Activated CD8-positive, alpha-beta memory T cell treated with anti-CD3 and anti-CD28 coated beads for 24 hours (primary cell): ENCODE measurements around the gene ENTPD5.
"Not testable (repeated sequence)": the region's sequence is repeated elsewhere in the genome, so short reads cannot be mapped to it uniquely, and the experiment has no call there.

ENCODE experiments used
- DNase-seq: peaks from one replicate; pipeline ENCODE4 v3.0.0-alpha.2; 2020

The ENTPD5 gene

GRCh38 chr14:74018586-74019407 lies at the start of gene ENTPD5, which contains the start of gene BBOF1:
TSS of gene ENTPD5 (minus strand) at chr14:74019288. CDS start at chr14:73988102, 31,186 bp downstream.
TSS of gene BBOF1 (plus strand) at chr14:74019349. CDS start at chr14:74019479, 130 bp downstream.
- DNase-seq = peak; percentile 90

GRCh38 chr14:74065746-74066575 lies 46.9 kb upstream of the ENTPD5 start:
- DNase-seq = no peak

- no peak for DNase-seq
Measured at GRCh38 chr14:74064883-74065282, 45.8 kb upstream of the ENTPD5 start.

DNA sequence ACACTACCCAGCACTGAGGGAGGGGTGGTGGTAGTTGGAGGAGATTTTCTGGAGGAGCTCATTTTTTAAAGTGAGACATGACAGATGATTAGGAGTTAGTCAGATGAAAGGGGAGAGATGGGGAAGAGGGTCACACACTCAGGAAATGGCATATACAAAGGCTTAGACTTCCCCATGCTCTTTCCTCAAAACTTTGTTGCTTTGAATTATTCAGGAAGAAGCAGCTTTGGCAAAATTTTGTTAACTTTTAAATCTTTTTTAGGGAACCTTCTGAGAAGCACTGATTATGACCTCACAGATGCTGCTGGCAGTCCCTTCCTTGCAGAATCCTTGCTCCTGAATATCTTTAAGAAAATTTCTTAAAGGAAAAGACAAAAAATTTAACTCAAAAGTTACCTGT lies 45.3 kb upstream of the ENTPD5 start:
- DNase-seq = no peak

DNA sequence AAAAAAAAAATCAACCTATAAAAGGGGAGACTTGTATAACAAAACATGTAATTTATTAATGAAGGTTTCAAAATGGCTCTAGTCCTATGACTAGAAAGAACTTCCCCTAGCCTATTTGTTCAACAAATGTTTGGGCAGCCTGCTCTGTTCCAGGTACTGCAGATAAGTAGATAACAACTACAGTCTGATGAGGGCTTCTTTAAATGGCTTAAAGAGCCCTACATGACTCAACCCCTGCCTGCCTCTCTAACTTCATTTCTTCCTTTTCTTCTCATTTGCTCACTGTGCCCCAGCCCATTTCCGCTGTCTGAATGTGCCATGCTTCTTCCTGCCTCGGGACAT lies 43.7 kb upstream of the ENTPD5 start:
- DNase-seq = no peak

DNA sequence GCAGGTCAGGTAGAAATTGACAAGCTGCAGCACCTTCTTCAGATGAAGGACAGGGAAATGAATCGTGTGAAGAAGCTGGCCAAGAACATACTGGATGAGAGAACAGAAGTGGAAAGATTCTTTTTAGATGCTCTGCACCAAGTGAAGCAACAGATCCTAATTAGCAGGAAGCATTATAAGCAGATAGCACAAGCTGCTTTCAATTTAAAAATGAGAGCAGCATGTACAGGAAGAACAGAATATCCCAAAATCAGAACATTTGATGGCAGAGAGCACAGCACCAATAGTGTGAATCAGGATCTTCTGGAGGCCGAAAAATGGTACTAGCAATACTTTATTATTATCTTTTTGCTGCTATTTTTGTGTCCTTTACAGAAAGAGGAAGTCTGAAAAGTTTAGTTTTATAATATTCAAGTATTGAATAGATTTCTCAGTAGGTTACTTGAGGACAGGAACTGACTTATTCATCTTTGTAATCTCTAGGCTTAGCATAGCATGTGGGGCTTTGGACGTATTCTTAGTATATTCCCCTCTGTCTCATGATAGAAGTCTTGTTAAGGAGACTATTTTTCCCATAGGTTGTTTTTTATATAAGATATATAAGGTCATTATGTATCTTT lies 30.9 kb upstream of the ENTPD5 start:
- DNase-seq = no peak

GRCh38 chr14:74048281-74048680 lies 29.2 kb upstream of the ENTPD5 start:
- no peak for DNase-seq

DNA sequence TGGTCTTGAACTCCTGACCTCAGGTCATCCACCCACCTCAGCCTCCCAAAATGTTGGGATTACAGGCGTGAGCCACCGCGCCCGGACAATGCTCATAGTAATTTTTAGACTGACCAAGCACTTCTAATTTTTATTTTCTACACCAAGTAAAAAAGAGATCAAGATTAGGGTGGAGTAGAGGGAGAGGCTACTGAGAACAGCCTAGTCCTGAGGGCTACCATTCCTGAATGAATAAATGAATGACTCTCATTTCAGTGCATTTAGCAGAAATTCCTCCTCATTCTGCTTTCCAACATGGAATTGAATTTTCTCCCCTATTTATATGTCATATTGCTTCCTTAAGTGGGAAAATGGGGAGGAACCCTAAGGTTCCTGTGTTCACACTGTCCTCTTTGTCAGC lies 26.4 kb upstream of the ENTPD5 start:
- no peak for DNase-seq

DNA sequence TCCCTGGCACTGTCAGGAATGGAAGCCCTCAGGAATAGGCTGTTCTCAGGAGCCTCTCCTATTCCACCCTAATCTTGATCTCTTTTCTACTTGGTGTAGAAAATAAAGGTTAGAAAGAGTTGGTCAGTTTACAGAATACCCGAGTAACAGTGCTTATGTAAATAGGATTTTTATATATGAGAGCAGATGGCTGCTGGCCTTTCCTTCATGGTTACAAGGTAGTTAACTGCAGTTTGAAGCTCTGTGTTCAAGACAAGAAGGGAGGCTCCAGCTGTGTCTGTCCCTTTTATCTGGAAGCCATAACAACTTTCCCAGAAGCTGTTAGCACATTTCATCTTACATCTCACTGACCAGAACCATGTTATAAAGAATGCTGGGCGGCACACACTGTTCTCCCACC lies 23.2 kb upstream of the ENTPD5 start:
- DNase-seq = no peak

DNA sequence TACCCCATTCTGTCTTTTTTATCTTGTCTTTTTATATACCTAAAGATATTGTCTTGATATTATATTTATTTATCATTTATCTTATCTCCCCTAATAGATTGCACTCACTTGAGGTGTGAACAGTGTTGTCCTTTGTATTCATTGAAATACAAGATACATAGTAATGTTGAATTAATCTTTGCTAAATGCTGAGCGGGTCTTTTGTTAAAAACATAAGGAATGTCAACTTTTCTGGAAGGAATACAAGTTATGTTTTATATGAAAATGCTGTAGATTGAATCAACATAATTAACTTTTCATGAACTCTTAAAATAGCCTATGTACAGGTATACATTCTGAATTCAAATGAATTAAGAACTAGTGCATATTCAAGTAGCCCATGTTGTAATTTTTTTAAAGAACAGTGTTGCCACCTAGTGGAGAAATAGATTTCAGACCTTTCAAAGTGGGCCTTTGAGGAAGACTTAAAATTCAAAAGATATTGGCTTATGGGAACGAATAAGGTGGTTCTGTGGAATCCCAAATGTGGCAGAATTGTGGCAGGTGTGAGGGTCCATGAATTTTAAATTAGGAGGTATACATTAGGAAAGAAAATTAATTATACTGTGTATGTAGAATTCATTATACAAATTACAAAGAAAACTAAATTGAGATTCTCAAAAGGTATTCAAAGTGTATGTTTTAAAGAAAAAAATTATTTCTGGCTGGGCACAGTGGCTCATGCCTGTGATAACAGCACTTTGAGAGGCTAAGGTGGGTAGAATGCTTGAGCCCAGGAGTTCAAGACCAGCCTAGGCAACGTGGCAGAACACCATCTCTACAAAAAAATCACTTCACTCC lies 19.2 kb upstream of the ENTPD5 start:
- DNase-seq = no peak

DNA sequence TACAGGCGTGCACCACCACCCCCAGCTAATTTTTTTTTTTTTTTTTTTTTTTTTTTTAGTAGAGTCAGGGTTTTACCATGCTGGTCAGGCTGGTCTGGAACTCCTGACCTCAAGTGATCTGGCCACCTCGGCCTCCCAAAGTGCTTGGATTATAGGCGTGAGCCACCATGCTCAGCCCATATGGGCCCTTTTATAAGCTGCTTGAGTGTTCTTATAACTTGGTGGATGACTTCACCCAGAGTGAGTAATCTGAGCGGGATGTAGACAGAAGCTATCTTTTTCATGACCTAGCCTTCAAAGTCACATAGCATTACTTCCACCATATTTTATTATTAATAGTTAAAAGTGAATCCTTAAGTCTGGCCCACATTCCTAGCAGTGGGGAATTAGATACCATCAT lies 16.5 kb upstream of the ENTPD5 start:
- DNase-seq = no peak

DNA sequence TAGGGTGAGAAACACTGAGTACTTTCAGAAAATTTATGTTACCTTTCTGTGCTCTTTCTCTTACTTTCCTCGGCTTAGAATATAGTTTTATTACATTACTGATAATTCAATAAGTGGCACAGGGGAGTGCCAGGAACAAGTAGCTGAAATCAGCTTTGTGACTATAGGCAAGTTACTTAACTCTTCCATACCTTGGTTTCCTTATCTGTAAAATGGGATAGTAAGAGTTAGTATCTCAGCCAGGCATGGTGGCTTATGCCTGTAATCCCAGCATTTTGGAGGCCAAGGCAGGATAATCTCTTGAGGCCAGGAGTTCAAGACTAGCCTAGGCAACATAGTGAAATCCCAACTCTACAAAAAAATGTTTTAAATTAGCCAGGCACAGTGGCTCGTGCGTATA lies 15.5 kb upstream of the ENTPD5 start:
- DNase-seq = no peak

GRCh38 chr14:74029136-74029535 lies 10.0 kb upstream of the ENTPD5 start:
- no peak for DNase-seq

DNA sequence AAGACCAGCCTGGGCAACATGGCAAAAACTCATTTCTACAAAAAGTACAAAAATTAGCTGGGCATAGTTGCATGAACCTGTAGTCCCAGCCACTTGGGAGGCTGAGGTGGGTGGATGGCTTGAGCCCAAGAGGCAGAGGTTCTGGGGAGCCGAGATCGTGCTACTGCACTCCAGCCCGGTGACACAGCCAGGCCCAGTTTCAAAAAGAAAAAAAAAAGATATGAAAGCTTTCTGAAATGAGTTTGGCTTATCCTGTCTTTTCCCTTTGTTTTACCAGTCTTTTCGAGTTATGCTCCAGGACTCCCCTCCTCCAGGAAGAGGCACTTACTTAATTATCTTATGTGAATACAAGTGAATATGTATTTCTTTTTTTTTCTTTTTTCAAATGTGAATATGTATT lies 3.3 kb upstream of the ENTPD5 start:
- DNase-seq = no peak

DNA sequence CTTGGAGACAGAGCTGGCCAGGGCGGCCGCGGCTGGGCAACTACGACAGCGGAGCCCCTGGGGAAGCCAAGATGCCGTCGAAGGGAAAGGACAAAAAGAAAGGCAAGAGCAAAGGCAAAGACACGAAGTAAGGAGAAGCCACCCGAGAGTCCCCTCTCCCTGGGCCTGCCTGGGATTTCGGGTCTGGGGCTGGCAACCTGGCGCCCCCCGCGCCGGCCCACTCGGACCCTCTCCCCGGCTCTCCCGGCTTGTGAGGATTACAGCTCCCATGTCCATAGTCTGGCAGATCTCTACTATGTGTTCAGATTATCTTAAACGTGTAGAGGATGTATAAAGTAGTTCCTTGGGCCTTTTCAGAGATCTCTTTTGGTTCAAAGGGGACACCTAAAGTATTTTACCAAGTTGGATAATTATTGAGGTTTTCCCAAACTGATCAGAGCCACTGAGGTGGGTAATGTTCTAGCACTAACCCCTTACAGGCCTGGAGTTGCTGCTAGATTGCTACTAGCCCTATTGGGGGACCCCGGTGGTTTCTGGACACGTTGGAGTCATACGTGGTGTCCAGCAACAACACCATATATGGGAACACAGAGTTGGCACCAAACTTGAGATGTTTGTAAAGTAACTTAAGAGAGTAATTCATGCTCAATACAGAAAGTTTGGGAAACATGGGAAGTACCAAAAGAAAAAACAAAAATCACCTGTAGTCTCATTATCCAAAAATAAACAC lies 485 bp upstream of the ENTPD5 start:
- DNase-seq = no peak

- DNase-seq = no peak
Measured at GRCh38 chr14:74018174-74018585, 908 bp downstream of the ENTPD5 start.

DNA sequence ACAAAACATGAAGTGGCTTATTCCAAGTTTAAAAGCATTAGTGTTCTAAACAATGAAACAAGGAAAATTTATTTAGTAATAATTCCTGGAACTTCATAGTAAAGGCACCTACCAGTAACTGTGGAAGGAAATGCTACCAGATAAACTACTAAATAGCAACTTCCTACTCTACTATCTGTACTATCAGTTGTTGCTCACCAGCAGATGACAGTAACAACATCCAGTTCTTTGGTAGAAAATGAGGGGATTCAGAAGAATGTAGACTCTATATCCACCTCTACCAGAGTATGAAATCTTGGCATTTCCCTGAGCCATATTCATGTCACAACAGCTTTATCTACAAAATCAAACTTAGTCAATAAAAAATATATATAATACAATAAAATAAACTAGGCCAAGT lies 3.1 kb downstream of the ENTPD5 start:
- no peak for DNase-seq

- no peak for DNase-seq
Measured at GRCh38 chr14:74015176-74015575, 3.9 kb downstream of the ENTPD5 start.

- no peak for DNase-seq
Measured at GRCh38 chr14:74014299-74014698, 4.8 kb downstream of the ENTPD5 start.

DNA sequence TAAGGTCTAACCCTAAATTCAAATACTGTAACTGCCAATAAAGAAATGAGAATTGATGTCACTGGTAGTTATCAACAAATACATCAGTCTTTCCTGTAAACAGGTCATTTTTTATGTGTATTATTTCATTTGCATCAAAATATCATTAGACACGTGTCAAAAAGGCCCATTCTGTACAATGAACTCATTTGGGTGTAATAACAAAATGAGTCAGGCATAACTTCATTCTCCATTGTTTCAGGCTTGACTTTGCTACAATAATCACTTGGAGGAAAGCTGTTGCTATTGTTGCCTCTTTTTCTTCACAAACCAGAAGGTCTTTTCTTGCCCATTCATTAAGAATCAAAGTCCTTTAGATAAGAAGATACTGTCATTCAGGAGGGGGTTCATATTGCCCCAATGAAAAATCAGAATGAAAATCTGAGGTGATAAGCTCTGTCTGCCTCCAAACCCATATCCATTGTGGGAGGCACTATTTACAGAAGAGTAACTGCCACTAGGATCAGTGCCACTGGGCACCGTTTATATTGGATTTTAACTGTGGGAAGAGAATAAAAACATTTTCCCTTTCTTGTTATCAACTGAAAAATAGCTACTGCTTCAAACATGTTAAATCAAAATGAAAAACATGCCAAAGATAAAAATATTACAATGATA lies 10.1 kb downstream of the ENTPD5 start:
- no peak for DNase-seq

GRCh38 chr14:74005664-74006063 lies 13.4 kb downstream of the ENTPD5 start:
- not testable (repeated sequence) for DNase-seq
